GM23338 (cell line): ENCODE measurements around the gene PMP22. TPM values are rescaled to one million over a fixed set of nuclear protein-coding genes. Genes with fewer than 3 reads are reported as not detected.

ENCODE experiments used
- ATAC-seq: fragments of 200-7000 bp; cut with Tn5 transposase; 3 replicates; pipeline ENCODE4 v1.9.1; 2020
- DNase-seq: peaks from one replicate; pipeline ENCODE4 v3.0.0-alpha.2; 2015; ENCODE audit warnings: low spot score
- H2AFZ ChIP-seq: fragments of 200-600 bp; sonication (generic); 2 replicates; pipeline ENCODE4 v1.8.0; 2016; ENCODE audit warnings: antibody characterized with exemption, mild to moderate bottlenecking, moderate library complexity
- H3F3A ChIP-seq: fragments of 200-600 bp; sonication (generic); replicated peaks from 2 replicates; pipeline ENCODE4 v1.8.0; 2017; ENCODE audit warnings: antibody characterized with exemption, mixed run types, low read depth
- H3K27ac ChIP-seq: fragments of 200-600 bp; sonication (generic); 2 replicates; pipeline ENCODE4 v1.6.1; 2016; ENCODE audit warnings: low read depth
- H3K27me3 ChIP-seq: fragments of 200-600 bp; sonication (generic); 2 replicates; pipeline ENCODE4 v1.8.0; 2016; ENCODE audit warnings: mild to moderate bottlenecking, mixed run types, moderate library complexity; ENCODE audit not compliant: insufficient read depth
- H3K36me3 ChIP-seq: fragments of 200-600 bp; sonication (generic); 2 replicates; pipeline ENCODE4 v1.8.0; 2016; ENCODE audit warnings: mild to moderate bottlenecking; ENCODE audit not compliant: insufficient read depth
- H3K4me1 ChIP-seq: fragments of 200-600 bp; sonication (generic); 2 replicates; pipeline ENCODE4 v1.8.0; 2016; ENCODE audit warnings: mild to moderate bottlenecking, moderate library complexity; ENCODE audit not compliant: insufficient read depth
- H3K4me2 ChIP-seq: fragments of 200-600 bp; sonication (generic); 2 replicates; pipeline ENCODE4 v1.7.1; 2017; ENCODE audit warnings: mixed run types
- H3K4me3 ChIP-seq: fragments of 200-600 bp; sonication (generic); 2 replicates; pipeline ENCODE4 v1.6.1; 2016; ENCODE audit warnings: mixed run types
- H3K79me2 ChIP-seq: fragments of 200-600 bp; sonication (generic); replicated peaks from 2 replicates; pipeline ENCODE4 v1.8.0; 2017; ENCODE audit warnings: mild to moderate bottlenecking; ENCODE audit not compliant: insufficient read depth
- H3K9me2 ChIP-seq: fragments of 200-600 bp; sonication (generic); 2 replicates; pipeline ENCODE4 v1.8.0; 2017; ENCODE audit not compliant: insufficient read depth
- H4K20me1 ChIP-seq: fragments of 200-600 bp; sonication (generic); replicated peaks from 2 replicates; pipeline ENCODE4 v1.8.0; 2017; ENCODE audit warnings: mild to moderate bottlenecking; ENCODE audit not compliant: insufficient read depth
- H3K27ac Mint-ChIP-seq: 2 replicates; pipeline ENCODE4 v1.8.0; 2020; ENCODE audit warnings: inconsistent platforms, mild to moderate bottlenecking, moderate library complexity, mixed read lengths
- H3K27me3 Mint-ChIP-seq: 3 replicates; pipeline ENCODE4 v1.8.0; 2022; ENCODE audit warnings: low read depth, mild to moderate bottlenecking, moderate library complexity, mixed read lengths, inconsistent platforms; ENCODE audit not compliant: insufficient read depth, poor library complexity
- H3K36me3 Mint-ChIP-seq: 3 replicates; pipeline ENCODE4 v1.8.0; 2021; ENCODE audit warnings: low read depth, mild to moderate bottlenecking, inconsistent platforms, moderate library complexity, mixed read lengths
- H3K4me1 Mint-ChIP-seq: 3 replicates; pipeline ENCODE4 v1.8.0; 2020; ENCODE audit warnings: mild to moderate bottlenecking, inconsistent platforms, mixed read lengths
- H3K4me3 Mint-ChIP-seq: 3 replicates; pipeline ENCODE4 v1.8.0; 2021; ENCODE audit warnings: moderate library complexity, mild to moderate bottlenecking, inconsistent platforms, mixed read lengths
- H3K9me3 Mint-ChIP-seq: 3 replicates; pipeline ENCODE4 v1.8.0; 2020; ENCODE audit warnings: moderate library complexity, mild to moderate bottlenecking, inconsistent platforms, mixed read lengths
- CREB1 ChIP-seq: fragments of 250-450 bp; sonication (Bioruptor Pico); IDR thresholded peaks from 2 replicates; pipeline ENCODE4 v1.5.0; 2020; ENCODE audit warnings: low read depth, mild to moderate bottlenecking, moderate library complexity
- EZH2 ChIP-seq: fragments of 200-600 bp; sonication (generic); IDR thresholded peaks from one replicate; pipeline ENCODE4 v1.8.0; 2017; ENCODE audit warnings: antibody characterized with exemption, mild to moderate bottlenecking, low read depth; ENCODE audit not compliant: unreplicated experiment
- EZH2phosphoT487 ChIP-seq: fragments of 200-600 bp; sonication (generic); IDR thresholded peaks from one replicate; pipeline ENCODE4 v1.8.1; 2018; ENCODE audit warnings: antibody characterized with exemption; ENCODE audit not compliant: unreplicated experiment
- JUNB ChIP-seq: IDR thresholded peaks from one replicate; pipeline ENCODE4 v1.6.1; 2016; ENCODE audit warnings: antibody characterized with exemption; ENCODE audit not compliant: unreplicated experiment
- NANOG ChIP-seq: IDR thresholded peaks from 2 replicates; pipeline ENCODE4 v1.6.1; 2016; ENCODE audit warnings: antibody characterized with exemption, borderline replicate concordance
- POLR2AphosphoS5 ChIP-seq: IDR thresholded peaks from 2 replicates; pipeline ENCODE4 v1.6.1; 2016; ENCODE audit warnings: antibody characterized with exemption, low read depth
- STAT1 ChIP-seq: IDR thresholded peaks from one replicate; pipeline ENCODE4 v1.6.1; 2016; ENCODE audit warnings: antibody characterized with exemption; ENCODE audit not compliant: unreplicated experiment
- ZNF114 ChIP-seq: fragments of 250-450 bp; sonication (Bioruptor Pico); IDR thresholded peaks from 2 replicates; pipeline ENCODE4 v1.5.0; 2020; ENCODE audit warnings: mild to moderate bottlenecking, moderate library complexity
- ZNF331 ChIP-seq: fragments of 250-450 bp; sonication (Bioruptor Pico); IDR thresholded peaks from 2 replicates; pipeline ENCODE4 v1.5.0; 2020; ENCODE audit warnings: low read depth, mild to moderate bottlenecking, moderate library complexity
- polyA plus RNA-seq: library from polyadenylated mRNA; unstranded; fragments of >200 nt; fragmentation: Nextera tagmentation; extraction: Ambion mirVana; gene quantifications from 2 replicates; pipeline ENCODE4 v1.2.1, GENCODE V29; 2016
- total RNA-seq: library from RNA; depleted of rRNA; stranded (reverse); fragments of >200 nt; shearing (Covaris generic); gene quantifications from 2 replicates; pipeline ENCODE4 v1.2.3, GENCODE V29; 2014
- TF ChIP-seq, protein P1 (sequence below): IDR thresholded peaks from 2 replicates; pipeline ENCODE4 v1.6.1; 2016; ENCODE audit warnings: antibody characterized with exemption
- TF ChIP-seq, protein P2 (sequence below), 2 experiments: fragments of 200-600 bp in 1 of 2; sonication (generic) in 1 of 2; conservative IDR thresholded peaks; 2 replicates each; pipeline versions ENCODE4 v1.5.1 to v1.6.1; 2016 to 2017; ENCODE audit warnings: antibody characterized with exemption in 2 of 2, low read depth in 2 of 2, mild to moderate bottlenecking in 2 of 2, moderate library complexity in 1 of 2
- TF ChIP-seq, protein P3 (sequence below): IDR thresholded peaks from one replicate; pipeline ENCODE4 v1.6.1; 2018; ENCODE audit warnings: antibody characterized with exemption; ENCODE audit not compliant: unreplicated experiment
- TF ChIP-seq, protein P4 (sequence below): fragments of 250-450 bp; sonication (Bioruptor Pico); IDR thresholded peaks from 2 replicates; pipeline ENCODE4 v1.5.0; 2020; ENCODE audit warnings: mild to moderate bottlenecking, moderate library complexity

Gene PMP22
- total and polyA plus RNA-seq, 2 experiments from 2014 or later: 1.2 to 2.2 TPM

GRCh38 chr17:15249487-15249886 lies 15.6 kb downstream of the PMP22 start:
- Histone ChIP-seq H2AFZ (no peak overlapping the region), H3K27ac (no peak overlapping the region), H3F3A (no peaks in the 10 kb centered on the region), H3K9me2 (peaks cover 8% of the 10 kb centered on the region; the same call in 1 of the 2 replicates), H4K20me1 (no peaks in the 10 kb centered on the region), H3K4me2 (no peak overlapping the region), H3K4me3 (no peak overlapping the region), H3K4me1 (no peaks in the 10 kb centered on the region), H3K27me3 (no peaks in the 10 kb centered on the region), H3K36me3 (no peaks in the 10 kb centered on the region), H3K79me2 (no peaks in the 10 kb centered on the region)
- Mint-ChIP-seq H3K4me3 (no peak overlapping the region), H3K27ac (no peak overlapping the region), H3K36me3 (no peaks in the 10 kb centered on the region), H3K4me1 (no peaks in the 10 kb centered on the region; the same call in 2 of the 3 replicates), H3K9me3 (no peaks in the 10 kb centered on the region), H3K27me3 (no peaks in the 10 kb centered on the region)
- TF ChIP-seq POLR2AphosphoS5 (no peak), CREB1 (CRISPR knock-in tag) (no peak), EZH2 (no peak), ZNF331 (CRISPR knock-in tag) (no peak), EZH2phosphoT487 (no peak), STAT1 (no peak), JUNB (no peak), ZNF114 (CRISPR knock-in tag) (no peak), NANOG (no peak)
- TF ChIP-seq, protein P1, sequence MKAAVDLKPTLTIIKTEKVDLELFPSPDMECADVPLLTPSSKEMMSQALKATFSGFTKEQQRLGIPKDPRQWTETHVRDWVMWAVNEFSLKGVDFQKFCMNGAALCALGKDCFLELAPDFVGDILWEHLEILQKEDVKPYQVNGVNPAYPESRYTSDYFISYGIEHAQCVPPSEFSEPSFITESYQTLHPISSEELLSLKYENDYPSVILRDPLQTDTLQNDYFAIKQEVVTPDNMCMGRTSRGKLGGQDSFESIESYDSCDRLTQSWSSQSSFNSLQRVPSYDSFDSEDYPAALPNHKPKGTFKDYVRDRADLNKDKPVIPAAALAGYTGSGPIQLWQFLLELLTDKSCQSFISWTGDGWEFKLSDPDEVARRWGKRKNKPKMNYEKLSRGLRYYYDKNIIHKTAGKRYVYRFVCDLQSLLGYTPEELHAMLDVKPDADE: no peak
- TF ChIP-seq, protein P2, sequence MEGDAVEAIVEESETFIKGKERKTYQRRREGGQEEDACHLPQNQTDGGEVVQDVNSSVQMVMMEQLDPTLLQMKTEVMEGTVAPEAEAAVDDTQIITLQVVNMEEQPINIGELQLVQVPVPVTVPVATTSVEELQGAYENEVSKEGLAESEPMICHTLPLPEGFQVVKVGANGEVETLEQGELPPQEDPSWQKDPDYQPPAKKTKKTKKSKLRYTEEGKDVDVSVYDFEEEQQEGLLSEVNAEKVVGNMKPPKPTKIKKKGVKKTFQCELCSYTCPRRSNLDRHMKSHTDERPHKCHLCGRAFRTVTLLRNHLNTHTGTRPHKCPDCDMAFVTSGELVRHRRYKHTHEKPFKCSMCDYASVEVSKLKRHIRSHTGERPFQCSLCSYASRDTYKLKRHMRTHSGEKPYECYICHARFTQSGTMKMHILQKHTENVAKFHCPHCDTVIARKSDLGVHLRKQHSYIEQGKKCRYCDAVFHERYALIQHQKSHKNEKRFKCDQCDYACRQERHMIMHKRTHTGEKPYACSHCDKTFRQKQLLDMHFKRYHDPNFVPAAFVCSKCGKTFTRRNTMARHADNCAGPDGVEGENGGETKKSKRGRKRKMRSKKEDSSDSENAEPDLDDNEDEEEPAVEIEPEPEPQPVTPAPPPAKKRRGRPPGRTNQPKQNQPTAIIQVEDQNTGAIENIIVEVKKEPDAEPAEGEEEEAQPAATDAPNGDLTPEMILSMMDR (conservative IDR thresholded peaks at IDR 0.05; ENCODE audit: low read depth in 2 of 2): no peak
- TF ChIP-seq, protein P3, sequence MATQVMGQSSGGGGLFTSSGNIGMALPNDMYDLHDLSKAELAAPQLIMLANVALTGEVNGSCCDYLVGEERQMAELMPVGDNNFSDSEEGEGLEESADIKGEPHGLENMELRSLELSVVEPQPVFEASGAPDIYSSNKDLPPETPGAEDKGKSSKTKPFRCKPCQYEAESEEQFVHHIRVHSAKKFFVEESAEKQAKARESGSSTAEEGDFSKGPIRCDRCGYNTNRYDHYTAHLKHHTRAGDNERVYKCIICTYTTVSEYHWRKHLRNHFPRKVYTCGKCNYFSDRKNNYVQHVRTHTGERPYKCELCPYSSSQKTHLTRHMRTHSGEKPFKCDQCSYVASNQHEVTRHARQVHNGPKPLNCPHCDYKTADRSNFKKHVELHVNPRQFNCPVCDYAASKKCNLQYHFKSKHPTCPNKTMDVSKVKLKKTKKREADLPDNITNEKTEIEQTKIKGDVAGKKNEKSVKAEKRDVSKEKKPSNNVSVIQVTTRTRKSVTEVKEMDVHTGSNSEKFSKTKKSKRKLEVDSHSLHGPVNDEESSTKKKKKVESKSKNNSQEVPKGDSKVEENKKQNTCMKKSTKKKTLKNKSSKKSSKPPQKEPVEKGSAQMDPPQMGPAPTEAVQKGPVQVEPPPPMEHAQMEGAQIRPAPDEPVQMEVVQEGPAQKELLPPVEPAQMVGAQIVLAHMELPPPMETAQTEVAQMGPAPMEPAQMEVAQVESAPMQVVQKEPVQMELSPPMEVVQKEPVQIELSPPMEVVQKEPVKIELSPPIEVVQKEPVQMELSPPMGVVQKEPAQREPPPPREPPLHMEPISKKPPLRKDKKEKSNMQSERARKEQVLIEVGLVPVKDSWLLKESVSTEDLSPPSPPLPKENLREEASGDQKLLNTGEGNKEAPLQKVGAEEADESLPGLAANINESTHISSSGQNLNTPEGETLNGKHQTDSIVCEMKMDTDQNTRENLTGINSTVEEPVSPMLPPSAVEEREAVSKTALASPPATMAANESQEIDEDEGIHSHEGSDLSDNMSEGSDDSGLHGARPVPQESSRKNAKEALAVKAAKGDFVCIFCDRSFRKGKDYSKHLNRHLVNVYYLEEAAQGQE: no peak
- TF ChIP-seq, protein P4, sequence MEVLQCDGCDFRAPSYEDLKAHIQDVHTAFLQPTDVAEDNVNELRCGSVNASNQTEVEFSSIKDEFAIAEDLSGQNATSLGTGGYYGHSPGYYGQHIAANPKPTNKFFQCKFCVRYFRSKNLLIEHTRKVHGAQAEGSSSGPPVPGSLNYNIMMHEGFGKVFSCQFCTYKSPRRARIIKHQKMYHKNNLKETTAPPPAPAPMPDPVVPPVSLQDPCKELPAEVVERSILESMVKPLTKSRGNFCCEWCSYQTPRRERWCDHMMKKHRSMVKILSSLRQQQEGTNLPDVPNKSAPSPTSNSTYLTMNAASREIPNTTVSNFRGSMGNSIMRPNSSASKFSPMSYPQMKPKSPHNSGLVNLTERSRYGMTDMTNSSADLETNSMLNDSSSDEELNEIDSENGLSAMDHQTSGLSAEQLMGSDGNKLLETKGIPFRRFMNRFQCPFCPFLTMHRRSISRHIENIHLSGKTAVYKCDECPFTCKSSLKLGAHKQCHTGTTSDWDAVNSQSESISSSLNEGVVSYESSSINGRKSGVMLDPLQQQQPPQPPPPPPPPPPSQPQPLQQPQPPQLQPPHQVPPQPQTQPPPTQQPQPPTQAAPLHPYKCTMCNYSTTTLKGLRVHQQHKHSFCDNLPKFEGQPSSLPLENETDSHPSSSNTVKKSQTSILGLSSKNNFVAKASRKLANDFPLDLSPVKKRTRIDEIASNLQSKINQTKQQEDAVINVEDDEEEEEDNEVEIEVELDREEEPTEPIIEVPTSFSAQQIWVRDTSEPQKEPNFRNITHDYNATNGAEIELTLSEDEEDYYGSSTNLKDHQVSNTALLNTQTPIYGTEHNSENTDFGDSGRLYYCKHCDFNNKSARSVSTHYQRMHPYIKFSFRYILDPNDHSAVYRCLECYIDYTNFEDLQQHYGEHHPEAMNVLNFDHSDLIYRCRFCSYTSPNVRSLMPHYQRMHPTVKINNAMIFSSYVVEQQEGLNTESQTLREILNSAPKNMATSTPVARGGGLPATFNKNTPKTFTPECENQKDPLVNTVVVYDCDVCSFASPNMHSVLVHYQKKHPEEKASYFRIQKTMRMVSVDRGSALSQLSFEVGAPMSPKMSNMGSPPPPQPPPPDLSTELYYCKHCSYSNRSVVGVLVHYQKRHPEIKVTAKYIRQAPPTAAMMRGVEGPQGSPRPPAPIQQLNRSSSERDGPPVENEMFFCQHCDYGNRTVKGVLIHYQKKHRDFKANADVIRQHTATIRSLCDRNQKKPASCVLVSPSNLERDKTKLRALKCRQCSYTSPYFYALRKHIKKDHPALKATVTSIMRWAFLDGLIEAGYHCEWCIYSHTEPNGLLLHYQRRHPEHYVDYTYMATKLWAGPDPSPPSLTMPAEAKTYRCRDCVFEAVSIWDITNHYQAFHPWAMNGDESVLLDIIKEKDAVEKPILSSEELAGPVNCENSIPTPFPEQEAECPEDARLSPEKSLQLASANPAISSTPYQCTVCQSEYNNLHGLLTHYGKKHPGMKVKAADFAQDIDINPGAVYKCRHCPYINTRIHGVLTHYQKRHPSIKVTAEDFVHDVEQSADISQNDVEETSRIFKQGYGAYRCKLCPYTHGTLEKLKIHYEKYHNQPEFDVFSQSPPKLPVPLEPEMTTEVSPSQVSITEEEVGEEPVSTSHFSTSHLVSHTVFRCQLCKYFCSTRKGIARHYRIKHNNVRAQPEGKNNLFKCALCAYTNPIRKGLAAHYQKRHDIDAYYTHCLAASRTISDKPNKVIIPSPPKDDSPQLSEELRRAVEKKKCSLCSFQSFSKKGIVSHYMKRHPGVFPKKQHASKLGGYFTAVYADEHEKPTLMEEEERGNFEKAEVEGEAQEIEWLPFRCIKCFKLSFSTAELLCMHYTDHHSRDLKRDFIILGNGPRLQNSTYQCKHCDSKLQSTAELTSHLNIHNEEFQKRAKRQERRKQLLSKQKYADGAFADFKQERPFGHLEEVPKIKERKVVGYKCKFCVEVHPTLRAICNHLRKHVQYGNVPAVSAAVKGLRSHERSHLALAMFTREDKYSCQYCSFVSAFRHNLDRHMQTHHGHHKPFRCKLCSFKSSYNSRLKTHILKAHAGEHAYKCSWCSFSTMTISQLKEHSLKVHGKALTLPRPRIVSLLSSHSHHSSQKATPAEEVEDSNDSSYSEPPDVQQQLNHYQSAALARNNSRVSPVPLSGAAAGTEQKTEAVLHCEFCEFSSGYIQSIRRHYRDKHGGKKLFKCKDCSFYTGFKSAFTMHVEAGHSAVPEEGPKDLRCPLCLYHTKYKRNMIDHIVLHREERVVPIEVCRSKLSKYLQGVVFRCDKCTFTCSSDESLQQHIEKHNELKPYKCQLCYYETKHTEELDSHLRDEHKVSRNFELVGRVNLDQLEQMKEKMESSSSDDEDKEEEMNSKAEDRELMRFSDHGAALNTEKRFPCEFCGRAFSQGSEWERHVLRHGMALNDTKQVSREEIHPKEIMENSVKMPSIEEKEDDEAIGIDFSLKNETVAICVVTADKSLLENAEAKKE (CRISPR knock-in tag): no peak
- ATAC-seq (no peak), DNase-seq (no peak)
